ENCODE measurements around the gene PDE3A. TPM values are rescaled to one million over a fixed set of nuclear protein-coding genes. Genes with fewer than 3 reads are reported as not detected.

Gene PDE3A
- total and polyA plus RNA-seq, 10 of the 15 experiments (the other 5 are each of a cell fraction or from before 2014, with no cell fraction given): 0.01 to 2.6 (median 1.5) TPM

DNA sequence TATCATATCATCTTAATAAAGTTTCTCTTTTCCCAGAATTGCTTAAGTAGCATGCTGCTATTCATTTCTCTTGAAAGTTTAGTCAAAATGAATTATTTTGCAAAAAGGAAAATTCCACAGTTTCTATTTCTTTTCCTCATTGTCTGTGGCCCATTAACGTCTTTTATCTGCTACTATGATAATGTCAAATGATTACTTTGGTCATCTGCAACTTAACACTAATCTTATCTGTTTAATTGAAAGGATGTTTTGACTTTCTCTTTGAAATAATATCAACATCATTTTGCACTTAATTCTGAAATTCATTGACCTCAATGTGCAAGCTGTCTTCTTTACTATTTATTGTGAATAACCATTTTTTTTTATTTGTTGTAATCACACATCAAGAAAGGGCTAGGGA is 180.3 kb downstream of the PDE3A start:
- Histone ChIP-seq H3K4me1 (ENCODE audit: control insufficient read depth, insufficient read depth, low read length) (no peaks in the 10 kb centered on the region), H2AFZ (ENCODE audit: control insufficient read depth, low read depth, low read length) (no peak overlapping the region), H3K27me3 (replicated peaks in 1 of 2; ENCODE audit: control insufficient read depth in 2 of 2, insufficient read depth in 2 of 2, low read length in 1 of 2) (no peaks in the 10 kb centered on the region), H3K36me3 (ENCODE audit: control insufficient read depth in 2 of 2, insufficient read depth in 2 of 2, low read length in 1 of 2) (no peaks in the 10 kb centered on the region), H3K9ac (ENCODE audit: control insufficient read depth, insufficient read depth, low read length) (no peak overlapping the region), H4K20me1 (ENCODE audit: control insufficient read depth, insufficient read depth) (no peaks in the 10 kb centered on the region), H3K4me2 (ENCODE audit: control insufficient read depth, insufficient read depth) (no peak overlapping the region), H3K4me3 (no peak overlapping the region), H3K27ac (ENCODE audit: control insufficient read depth, insufficient read depth) (no peak overlapping the region), H3K79me2 (ENCODE audit: control insufficient read depth, insufficient read depth, low read length) (no peaks in the 10 kb centered on the region), H3K9me3 (replicated peaks; ENCODE audit: control insufficient read depth, insufficient read depth, low read length) (no peaks in the 10 kb centered on the region)
- in situ Hi-C loops (cut with MboI) (no loop called here), intact Hi-C loops (cut with micrococcal nuclease; ENCODE audit: unreplicated experiment) (loop anchor here (5.0 kb wide), 1 partner anchor 426 kb away; no protein-coding TSS in a partner anchor)
- no peak for DNase-seq (ENCODE audit: low read depth, low spot score)
- RAD21 ChIA-PET (ENCODE audit: unreplicated experiment): interaction anchor here (1.0 to 1.2 kb wide), 2 partner anchors 9 to 809 kb away, joined by 4 read pairs; no protein-coding TSS in a partner anchor
- no peak for FAIRE-seq
- ATAC-seq: no peak
- TF ChIP-seq, protein P1, sequence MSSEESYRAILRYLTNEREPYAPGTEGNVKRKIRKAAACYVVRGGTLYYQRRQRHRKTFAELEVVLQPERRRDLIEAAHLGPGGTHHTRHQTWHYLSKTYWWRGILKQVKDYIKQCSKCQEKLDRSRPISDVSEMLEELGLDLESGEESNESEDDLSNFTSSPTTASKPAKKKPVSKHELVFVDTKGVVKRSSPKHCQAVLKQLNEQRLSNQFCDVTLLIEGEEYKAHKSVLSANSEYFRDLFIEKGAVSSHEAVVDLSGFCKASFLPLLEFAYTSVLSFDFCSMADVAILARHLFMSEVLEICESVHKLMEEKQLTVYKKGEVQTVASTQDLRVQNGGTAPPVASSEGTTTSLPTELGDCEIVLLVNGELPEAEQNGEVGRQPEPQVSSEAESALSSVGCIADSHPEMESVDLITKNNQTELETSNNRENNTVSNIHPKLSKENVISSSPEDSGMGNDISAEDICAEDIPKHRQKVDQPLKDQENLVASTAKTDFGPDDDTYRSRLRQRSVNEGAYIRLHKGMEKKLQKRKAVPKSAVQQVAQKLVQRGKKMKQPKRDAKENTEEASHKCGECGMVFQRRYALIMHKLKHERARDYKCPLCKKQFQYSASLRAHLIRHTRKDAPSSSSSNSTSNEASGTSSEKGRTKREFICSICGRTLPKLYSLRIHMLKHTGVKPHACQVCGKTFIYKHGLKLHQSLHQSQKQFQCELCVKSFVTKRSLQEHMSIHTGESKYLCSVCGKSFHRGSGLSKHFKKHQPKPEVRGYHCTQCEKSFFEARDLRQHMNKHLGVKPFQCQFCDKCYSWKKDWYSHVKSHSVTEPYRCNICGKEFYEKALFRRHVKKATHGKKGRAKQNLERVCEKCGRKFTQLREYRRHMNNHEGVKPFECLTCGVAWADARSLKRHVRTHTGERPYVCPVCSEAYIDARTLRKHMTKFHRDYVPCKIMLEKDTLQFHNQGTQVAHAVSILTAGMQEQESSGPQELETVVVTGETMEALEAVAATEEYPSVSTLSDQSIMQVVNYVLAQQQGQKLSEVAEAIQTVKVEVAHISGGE (CRISPR knock-in tag; IDR thresholded peaks at IDR 0.05): no peak
- TF ChIP-seq MYB (IDR thresholded peaks at IDR 0.05; ENCODE audit: borderline replicate concordance, low read depth, low read length) (no peak), ZNF217 (IDR thresholded peaks at IDR 0.05) (no peak), HCFC1 (IDR thresholded peaks at IDR 0.05; ENCODE audit: low read length) (no peak)
- WGBS (ENCODE audit: insufficient coverage, insufficient replicate concordance, low lambda C conversion rate, missing lambda C conversion rate): 0% methylated on average over 1 of the region's 1 CpG
- SMC1A ChIA-PET (ENCODE audit: uncharacterized antibody, unreplicated experiment): no interaction called here
- CTCF ChIA-PET: no interaction called here
- POLR2A ChIA-PET: no interaction called here
- BruUV-seq (replicated peaks): no TSS peak
